SIG-M5 treated with dmso at 0.1 percent for 504 hours (cell line): ENCODE results near the gene PLXNA2.
A peak's percentile ranks its signal among the peaks of the same experiment; 100 is the strongest.

Experiments
- DNase-seq: peaks from one replicate; lab custom pipeline; 2025; ENCODE audit not compliant: unreplicated experiment; lab: John Stamatoyannopoulos, UW

The PLXNA2 gene

DNA sequence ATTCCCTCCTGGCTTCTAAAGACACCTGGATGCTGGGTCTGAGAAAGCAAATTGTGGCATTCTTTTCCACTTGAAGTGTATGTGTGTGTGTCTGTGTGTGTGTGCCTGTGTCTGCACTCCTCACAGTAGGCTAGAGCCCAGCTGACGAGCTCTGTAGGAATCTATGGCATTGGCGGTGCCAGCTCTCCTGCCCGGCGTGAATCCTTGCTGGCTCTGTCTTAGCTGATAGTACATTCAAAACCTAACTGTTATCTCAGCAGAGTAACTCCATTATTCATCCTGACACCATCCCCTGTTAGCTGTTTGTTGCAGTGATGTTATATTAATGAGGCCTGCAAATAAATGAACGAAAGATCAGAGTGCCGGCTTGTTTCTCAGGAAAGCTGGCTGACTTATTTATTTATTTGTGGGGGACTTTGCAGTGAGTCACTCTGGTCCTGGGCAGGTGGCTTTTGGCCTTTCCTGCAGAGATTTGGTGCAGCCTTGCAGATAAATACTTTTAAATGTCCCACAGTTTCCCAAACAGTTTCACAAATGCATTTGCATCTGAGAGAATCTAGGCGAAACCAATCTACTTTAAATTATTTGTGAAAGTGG lies 172.7 kb downstream of the PLXNA2 start:
- no peak for DNase-seq

GRCh38 chr1:208069908-208070307 lies 174.3 kb downstream of the PLXNA2 start:
- DNase-seq, result no peak

- DNase-seq, result no peak
These were observed 174.9 kb downstream of the PLXNA2 start for GRCh38 chr1:208069317-208069716.

DNA sequence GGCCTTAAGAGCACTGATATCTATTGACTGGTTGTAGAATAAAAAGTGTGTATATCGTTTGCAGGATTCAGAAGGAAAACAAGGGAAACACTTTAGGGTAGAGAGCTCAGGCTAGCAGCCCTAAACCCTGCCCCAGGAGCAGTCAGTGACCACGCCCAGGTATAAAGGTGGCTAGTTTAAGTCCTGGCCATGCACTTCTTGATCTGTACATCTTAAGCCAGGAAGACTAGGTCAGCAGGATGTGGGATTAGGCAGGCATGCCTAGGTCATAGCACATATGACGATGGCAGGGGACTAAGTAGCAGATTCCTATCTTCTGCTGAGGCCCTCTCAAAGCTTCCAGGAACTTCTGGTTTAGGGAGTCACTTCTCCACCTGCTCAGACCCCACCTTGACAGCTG lies 175.3 kb downstream of the PLXNA2 start:
- DNase-seq, result no peak

DNA sequence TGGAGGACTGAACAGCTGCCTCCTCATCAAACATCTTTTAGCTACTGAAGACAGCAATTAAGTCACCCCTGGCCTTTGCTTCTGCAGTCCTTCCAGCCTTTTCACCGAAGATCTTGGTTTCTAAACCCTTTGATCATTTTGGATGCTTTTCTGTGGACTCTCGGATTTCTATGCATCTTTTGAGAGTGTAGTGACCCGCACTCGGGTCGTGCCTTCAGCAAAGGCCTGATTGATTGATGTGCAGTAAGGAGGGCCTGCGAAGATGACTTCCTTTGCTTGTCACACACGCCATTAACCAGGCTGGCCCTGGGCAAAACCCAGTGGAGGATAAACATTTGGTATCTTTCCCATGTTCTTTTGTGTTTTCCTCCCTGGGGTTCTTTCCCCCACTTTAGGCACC lies 175.8 kb downstream of the PLXNA2 start:
- no peak for DNase-seq

DNA sequence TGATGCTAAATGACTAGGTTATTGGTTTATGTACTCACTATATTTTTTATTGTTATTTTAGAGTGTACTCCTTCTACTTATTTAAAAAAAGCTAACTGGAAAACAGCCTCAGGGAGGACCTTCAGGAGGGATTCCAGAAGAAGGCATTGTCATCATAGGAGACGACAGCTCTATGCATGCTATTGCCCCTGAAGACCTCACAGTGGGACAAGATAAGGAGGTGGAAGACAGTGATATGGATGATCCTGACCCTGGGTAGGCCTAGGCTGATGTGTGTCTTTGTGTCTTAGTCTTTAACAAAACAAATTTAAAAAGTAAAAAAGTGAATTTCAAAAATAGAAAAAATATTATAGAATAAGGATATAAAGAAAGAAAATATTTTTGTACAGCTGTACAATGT lies 177.6 kb downstream of the PLXNA2 start:
- no peak for DNase-seq

DNA sequence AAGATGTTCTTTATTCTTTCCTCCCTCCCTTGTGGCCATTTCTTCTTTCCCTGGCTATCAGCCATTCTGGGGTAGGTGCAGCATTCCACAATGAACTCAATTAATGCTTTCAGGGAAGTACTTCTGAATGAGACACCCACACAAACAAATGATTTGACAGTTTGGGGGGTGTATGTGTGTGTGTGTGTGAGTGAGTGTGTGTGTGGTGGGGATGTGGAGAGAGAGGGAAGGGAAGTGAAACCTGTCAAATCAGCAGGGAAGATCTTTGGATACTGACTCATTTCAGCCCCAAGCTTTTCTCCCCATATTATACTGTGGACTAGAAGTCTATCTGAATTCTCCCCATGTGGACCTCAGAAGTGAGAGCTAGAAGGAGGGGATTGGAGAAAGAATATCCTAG lies 178.3 kb downstream of the PLXNA2 start:
- DNase-seq, result peak; percentile 91

GRCh38 chr1:208061632-208062031 lies 182.6 kb downstream of the PLXNA2 start:
- no peak for DNase-seq

GRCh38 chr1:208061118-208061517 lies 183.1 kb downstream of the PLXNA2 start:
- DNase-seq, result no peak

GRCh38 chr1:208060215-208060869 lies 183.8 kb downstream of the PLXNA2 start:
- no peak for DNase-seq

DNA sequence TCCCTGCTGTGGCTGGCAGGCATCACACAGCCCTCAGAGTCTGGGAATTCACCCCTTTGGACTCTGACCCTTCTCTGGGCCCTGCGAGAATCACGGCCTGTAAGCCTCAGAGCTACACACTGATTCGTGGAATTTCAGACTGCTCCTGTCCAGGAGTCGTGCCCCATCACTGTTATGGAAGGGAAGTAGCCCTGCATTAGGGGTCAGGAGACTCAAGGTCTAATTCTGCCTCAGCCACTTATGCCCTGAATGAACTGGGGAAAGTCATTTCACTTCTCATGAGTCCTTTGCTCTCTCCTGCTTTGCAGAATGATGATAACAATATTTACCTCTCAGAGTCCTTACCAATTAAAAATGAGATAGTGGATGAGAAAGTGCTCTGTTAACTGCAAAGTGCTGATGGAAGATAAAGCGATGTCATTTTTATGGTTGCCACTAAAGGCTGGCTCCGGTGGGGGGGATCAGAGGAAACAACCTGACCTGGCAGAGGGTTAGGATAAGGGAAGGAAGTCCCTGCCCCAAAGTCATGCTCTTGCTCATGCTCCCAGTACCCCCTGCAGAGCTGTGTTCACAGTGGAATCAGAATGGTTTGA lies 184.7 kb downstream of the PLXNA2 start:
- DNase-seq, result no peak

DNA sequence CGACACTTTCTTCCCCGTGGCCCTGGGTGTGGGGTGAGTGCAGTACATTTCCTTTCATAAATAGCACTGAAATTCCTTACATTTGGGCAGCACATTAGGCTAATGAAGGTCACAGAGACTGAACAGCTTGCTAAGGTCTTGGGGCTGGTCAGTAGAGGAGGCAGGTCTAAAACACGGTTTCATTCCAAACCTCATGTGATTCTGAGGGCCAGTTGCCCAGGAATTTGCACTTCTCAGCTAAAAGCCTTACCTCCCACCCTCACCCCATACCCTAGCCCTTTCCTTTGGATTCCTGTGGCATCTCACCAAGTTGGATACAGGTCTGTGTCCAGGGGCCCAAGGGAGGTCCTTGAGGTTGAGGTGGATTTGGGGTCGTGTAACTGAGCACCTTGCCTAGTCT lies 185.4 kb downstream of the PLXNA2 start:
- DNase-seq, result no peak

DNA sequence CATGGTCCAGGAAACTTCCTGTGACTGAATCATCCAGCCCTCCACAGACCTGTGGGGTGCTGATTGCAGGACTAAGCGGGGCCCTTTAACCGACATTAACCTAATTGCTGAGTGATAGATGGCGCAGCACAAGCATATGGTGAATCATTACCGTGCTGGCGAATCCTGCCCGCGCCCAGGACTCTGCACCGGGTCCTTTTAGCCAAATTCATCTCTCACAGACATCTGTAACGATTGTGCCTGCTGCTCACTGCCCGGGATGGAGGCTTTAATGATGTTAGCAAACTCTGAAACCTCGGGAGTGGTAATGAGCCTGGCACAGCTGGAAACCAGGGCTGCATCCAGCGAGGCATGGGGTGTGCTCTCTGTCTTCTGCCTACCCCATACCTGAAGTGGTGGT lies 185.9 kb downstream of the PLXNA2 start:
- no peak for DNase-seq

DNA sequence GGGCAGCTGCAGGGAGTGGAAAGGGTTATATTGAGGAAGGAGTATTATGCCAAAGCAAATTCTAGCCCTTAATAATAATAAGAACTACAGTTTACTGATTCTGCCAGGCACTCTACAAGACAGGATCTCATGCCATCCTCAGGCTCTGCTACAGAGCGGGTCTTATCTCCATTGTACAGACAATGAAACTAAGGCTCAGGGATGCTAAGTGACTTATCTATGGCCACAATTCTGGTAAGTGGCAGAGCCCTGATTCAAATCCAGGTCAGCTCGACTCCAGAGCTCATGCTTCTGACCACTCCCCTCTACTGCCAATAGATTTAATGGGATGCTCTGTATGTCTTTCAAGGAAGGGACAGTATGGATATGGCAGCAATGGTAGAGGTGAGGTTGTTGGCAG lies 187.1 kb downstream of the PLXNA2 start:
- no peak for DNase-seq

DNA sequence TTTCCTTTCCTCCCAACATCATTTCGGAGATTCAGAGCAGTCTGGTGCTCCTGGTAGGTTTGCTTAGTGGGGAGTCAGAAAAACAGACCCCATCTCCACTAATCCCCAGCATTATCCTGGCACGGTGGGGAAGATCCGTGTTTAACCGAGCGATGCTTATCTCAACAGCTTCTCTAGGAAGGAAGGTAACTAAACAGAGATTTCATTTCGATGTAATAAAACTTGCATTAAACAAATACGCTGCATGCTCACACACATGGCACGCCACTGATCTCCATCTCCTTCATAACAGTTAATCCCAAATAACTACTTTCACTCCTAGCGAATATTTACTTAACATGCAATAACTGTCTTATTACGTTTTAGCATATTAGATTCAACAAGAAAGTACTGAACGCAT lies 188.6 kb downstream of the PLXNA2 start:
- DNase-seq, result no peak

GRCh38 chr1:208054911-208055379 lies 189.2 kb downstream of the PLXNA2 start:
- DNase-seq, result no peak

DNA sequence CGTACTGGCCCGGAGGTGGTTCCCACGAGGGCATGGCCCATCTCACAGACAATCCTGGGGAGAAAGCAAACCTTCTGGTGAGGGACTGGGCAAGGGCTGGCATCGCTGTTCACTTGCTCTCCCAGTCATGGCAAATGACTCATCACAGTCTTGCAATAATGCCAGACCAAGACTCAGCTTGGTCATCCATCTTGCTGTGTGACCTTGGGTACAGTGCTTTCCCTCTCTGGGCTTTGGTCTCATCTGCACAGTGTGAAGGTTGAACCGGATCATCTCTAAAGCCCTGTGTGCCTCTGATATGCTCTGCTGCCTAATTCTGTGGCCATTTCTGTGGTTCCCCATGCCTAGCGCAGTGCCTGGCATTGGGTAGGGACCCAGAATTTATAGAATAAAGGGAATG lies 189.7 kb downstream of the PLXNA2 start:
- DNase-seq, result no peak

GRCh38 chr1:208053661-208054060 lies 190.5 kb downstream of the PLXNA2 start:
- DNase-seq, result no peak

DNA sequence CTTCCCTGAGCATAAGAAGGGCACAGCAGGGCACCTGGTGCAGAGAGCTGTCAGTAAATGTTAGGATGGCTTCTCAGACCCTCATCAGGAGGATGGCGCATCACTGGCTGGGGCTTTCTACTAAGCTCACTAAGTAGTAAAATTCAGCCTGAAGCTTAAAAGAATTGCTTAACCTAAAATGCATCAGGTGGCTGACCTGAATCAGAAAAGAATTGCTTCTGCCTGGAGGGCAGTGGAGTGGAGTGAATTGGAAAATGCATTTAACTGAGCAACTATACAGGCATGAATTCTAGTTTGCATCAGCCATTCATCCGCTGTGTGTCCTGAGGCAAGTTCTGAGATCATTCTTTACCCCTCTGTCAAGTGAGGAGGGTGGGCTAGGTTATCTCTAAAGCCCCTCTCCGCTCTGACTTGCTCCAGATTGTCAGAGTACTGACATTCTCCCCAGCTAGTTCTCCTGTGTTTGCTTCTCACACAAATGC lies 191.2 kb downstream of the PLXNA2 start:
- no peak for DNase-seq

DNA sequence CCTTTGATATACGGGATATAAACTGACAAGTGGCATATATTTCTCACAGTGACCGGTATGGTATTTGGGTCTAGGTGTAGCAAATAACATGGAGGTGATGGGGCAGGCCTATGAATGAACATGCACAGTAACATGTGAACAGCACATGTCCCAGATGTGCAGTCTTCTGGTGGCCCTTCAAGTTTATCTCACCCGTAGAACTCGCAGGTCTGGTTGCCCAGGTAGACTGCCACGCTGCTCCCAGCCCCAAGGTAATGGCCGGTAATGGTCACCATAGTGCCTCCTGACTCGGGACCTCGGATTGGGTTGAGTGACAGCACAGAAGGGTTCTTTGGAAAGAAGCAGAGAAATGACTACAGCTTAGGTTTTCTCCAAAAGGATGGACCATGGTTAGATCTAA lies 192.0 kb downstream of the PLXNA2 start:
- no peak for DNase-seq

DNA sequence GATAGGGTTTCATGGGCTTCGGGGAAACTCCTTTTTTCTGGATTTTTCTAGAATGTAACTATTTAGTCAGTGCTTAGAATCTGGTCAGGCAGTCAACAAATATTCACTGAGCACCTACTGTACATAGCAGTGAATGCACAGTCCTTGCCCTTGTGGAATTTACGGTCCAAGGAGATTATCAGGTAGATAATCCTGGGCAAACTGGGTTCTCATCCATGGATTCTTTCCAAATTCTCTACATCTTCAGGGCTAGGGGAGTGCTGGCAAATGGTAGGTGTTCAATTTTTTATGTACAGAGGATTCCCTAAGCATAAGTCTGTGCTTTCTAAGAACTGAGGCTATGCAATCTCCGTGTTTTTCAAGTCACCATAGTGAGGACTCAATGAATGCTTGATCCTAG lies 192.5 kb downstream of the PLXNA2 start:
- DNase-seq, result no peak

- DNase-seq, result peak; percentile 40
These were observed 195.3 kb downstream of the PLXNA2 start for GRCh38 chr1:208048904-208049303.
